Measurements from ENCODE around the gene NECTIN2.
"Not testable (repeated sequence)": the region's sequence is repeated elsewhere in the genome, so short reads cannot be mapped to it uniquely, and the experiment has no call there.

Gene NECTIN2

DNA sequence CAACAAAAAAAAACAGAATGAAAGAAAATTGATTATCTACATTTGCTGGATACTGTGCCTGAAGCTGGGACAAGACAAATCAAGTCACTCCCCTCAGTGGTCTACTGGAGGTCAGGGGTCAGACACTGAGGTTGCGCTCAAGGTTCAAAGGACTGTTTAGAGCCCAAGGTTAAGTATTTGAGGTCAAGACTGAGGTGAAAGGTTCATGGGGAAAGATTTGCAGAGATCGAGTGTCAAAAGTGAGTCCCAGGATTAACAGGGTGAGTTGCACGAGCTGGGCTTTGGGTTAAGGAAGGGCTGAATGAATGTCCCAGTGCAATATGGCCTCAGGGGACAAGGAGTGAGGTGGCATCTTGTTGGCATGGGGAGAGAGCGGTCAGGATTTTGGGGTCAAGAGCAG is 41.6 kb downstream of the NECTIN2 start:
- no peak for DNase-seq (ENCODE audit: low spot score)
- TF ChIP-seq, protein P1, sequence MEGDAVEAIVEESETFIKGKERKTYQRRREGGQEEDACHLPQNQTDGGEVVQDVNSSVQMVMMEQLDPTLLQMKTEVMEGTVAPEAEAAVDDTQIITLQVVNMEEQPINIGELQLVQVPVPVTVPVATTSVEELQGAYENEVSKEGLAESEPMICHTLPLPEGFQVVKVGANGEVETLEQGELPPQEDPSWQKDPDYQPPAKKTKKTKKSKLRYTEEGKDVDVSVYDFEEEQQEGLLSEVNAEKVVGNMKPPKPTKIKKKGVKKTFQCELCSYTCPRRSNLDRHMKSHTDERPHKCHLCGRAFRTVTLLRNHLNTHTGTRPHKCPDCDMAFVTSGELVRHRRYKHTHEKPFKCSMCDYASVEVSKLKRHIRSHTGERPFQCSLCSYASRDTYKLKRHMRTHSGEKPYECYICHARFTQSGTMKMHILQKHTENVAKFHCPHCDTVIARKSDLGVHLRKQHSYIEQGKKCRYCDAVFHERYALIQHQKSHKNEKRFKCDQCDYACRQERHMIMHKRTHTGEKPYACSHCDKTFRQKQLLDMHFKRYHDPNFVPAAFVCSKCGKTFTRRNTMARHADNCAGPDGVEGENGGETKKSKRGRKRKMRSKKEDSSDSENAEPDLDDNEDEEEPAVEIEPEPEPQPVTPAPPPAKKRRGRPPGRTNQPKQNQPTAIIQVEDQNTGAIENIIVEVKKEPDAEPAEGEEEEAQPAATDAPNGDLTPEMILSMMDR (IDR thresholded peaks at IDR 0.05; ENCODE audit: extremely low read depth, missing control alignments), result no peak

DNA sequence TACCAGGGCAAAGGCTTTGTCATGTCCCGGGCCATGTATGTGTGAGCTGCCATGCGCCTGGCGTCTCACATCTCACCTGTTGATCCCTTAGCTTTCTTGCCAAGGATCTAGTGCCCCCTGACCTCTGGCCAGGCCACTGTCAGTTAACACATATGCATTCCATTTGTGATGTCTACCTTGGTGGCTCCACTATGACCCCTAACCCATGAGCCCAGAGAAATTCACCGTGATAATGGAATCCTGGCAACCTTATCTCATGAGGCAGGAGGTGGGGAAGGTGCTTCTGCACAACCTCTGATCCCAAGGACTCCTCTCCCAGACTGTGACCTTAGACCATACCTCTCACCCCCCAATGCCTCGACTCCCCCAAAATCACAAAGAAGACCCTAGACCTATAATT is 42.2 kb downstream of the NECTIN2 start:
- not testable (repeated sequence) for DNase-seq (ENCODE audit: low spot score)

DNA sequence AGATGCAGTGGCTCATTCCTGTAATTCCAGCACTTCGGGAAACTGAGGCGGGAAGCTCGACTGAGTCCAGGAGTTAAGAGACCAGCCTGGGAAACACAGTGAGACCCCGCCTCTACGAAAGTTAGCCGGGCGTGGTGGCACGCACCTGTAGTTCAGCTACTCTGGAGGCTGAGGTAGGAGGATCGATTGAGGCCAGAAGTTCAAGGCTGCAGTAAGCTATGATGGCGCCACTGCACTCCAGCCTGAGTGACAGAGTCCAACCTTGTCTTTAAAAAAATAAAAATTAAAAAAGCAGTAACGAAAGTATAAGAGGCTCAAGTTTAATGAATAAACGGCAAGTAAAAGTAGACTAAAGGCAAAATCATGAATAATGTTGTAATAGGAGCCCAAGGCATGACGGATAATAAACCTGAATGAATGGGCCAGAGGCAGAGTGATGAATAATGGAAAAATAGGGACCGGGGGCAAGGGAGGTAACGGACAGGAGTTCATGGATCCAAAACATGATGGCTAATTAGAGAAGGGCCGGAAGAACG is 43.8 kb downstream of the NECTIN2 start:
- DNase-seq (ENCODE audit: low spot score), result no peak
- TF ChIP-seq, protein P1 (IDR thresholded peaks at IDR 0.05; ENCODE audit: extremely low read depth, missing control alignments), result no peak

DNA sequence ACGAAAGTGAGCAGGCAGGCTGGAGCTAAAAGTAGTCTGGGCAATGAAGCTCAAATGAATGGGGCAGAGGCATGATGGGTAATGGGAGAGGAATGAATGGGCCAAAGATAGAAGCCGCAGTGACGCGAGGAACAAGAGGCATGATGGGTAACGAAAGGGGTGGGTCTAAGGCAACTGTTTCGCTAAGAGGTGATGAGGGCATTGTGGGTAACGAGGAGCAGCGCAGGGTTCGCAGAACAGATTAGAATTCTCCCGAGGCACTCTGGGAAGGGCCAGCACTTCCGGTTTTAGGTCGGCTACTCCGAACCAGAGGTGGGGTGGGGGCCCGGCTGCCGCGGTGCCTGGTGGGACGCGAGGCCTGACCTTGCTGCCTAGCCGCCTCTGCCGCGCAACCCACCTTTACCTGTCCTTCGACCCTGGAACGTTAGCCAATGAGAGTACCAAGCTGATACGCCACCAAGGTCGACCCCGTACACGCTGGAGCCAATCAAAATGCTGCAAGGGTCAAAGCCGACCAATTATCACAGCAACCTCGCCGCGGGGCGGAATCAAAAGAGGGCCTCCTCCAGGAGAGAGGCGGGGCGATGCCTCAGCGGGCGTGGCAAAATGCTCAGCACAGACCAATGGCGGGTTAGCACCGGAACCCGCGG is 44.4 kb downstream of the NECTIN2 start:
- TF ChIP-seq, protein P1 (IDR thresholded peaks at IDR 0.05; ENCODE audit: extremely low read depth, missing control alignments), result no peak
- peak; percentile 91 for DNase-seq (ENCODE audit: low spot score)

DNA sequence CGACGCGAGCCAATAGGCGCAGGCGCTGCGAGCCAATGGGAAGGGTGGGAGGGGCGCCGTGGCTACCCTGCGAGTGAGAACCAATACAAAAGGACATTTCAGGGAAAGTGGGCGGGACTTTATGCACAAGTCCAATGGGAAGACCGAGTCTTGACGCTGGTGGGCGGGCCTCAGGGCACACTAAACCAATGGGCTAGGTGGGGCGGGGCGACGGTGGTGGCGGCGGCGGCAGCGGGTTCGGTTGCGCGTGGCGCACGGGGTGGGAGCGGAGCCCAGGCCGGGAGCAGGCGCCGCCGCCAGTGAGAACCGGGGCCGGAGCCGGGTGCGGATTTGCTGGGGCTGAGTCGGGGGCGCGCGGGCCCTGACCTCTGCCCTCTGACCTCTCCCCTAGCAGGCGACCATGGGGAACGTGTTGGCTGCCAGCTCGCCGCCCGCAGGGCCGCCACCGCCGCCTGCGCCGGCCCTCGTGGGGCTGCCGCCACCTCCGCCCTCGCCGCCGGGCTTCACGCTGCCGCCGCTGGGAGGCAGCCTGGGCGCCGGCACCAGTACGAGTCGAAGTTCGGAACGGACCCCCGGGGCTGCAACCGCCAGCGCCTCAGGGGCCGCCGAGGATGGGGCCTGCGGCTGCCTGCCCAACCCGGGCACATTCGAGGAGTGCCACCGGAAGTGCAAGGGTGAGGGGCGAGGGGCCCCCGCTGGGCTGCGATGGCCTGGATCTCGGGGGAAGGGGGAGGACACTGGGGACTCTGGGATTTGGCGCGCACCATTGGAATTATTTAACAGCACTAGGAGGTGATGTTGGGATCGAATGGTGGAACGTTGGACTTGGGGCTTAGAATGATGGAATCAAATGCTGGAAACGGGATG is 45.2 kb downstream of the NECTIN2 start, which contains the start of gene TOMM40:
TSS of gene TOMM40 (plus strand) at position 239 of the 867 bp plus-strand sequence. CDS start at position 401, 162 bp downstream.
- TF ChIP-seq, protein P1 (IDR thresholded peaks at IDR 0.05; ENCODE audit: extremely low read depth, missing control alignments), result no peak
- DNase-seq (ENCODE audit: low spot score), result peak; percentile 100

DNA sequence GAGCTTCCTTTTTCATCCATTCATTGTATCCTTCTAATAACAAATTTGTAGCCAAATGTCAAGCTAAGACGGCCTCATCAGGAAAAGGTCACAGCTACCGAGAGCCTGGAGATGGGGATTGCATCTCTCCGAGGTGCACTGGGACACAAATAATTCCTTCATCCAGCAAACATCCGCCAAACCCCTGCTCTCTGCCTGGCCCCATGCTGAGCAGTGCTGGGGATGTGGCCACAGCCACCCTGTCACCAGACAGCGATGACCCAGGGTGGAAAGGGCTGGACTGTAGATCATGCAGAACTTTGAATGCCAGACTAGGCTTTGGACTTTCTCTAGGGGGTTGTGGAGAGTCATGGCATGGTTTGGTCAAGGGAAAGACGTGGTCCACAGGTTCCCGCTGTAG is 46.8 kb downstream of the NECTIN2 start:
- TF ChIP-seq, protein P1 (IDR thresholded peaks at IDR 0.05; ENCODE audit: extremely low read depth, missing control alignments), result no peak

DNA sequence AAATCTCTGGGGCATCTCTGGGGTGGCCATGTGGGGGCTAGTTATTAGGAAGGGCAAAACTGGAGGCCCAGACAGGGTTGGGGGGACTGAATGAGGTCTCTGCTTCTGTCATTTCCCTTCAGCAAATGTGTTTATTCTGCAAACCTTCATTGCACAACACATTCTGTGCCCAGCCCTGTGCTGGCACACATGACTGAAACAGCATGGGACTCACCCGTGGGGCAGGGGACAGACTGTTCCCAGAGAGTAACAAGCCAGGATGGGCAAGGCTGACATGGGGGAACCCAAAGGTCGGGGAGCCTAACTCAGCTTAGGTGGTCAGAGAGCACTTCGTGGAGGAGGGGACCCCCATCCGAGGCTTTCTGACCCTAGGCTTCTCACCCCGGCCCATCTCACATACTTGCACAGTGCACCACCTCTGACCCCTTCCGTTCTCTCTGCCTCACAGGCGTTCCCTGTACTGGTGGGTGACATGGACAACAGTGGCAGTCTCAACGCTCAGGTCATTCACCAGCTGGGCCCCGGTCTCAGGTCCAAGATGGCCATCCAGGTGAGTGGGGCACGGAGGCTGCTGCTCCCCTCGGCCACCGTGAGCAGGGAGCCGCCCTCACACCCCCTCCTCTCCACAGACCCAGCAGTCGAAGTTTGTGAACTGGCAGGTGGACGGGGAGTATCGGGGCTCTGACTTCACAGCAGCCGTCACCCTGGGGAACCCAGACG is 47.4 kb downstream of the NECTIN2 start:
- TF ChIP-seq, protein P1 (IDR thresholded peaks at IDR 0.05; ENCODE audit: extremely low read depth, missing control alignments), result no peak
- DNase-seq (ENCODE audit: low spot score), result no peak

More for the DNA sequence above, 46.8 kb downstream of the NECTIN2 start:
- no peak for DNase-seq (ENCODE audit: low spot score)
